Measurements from ENCODE around the gene PKP4.

The PKP4 gene

GRCh38 chr2:158726911-158727592 lies 270.3 kb downstream of the PKP4 start:
- POLR2A ChIA-PET, result no interaction called here

GRCh38 chr2:158728422-158728821 lies 271.7 kb downstream of the PKP4 start:
- POLR2A ChIA-PET, result no interaction called here
- DNase-seq (ENCODE audit: extremely low spot score), result no peak
- CTCF ChIA-PET, result interaction anchor here (1.2 kb wide), 1 partner anchor 25 kb away, joined by 6 read pairs; no protein-coding TSS in a partner anchor
- TF ChIP-seq PKNOX1 (IDR thresholded peaks at IDR 0.05), result no peak
- TF ChIP-seq ZNF384 (IDR thresholded peaks at IDR 0.05), result no peak
- TF ChIP-seq FOXM1 (IDR thresholded peaks at IDR 0.05; ENCODE audit: borderline replicate concordance), result no peak
- no peak for TF ChIP-seq SUZ12 (IDR thresholded peaks at IDR 0.05)
- TF ChIP-seq CTBP1 (IDR thresholded peaks at IDR 0.05; ENCODE audit: borderline replicate concordance), result no peak
- TF ChIP-seq HDGF (IDR thresholded peaks at IDR 0.05; ENCODE audit: borderline replicate concordance), result no peak
- TF ChIP-seq ELF4 (IDR thresholded peaks at IDR 0.05), result no peak
- no peak for TF ChIP-seq NFRKB (IDR thresholded peaks at IDR 0.05)
- TF ChIP-seq LEF1 (IDR thresholded peaks at IDR 0.05; ENCODE audit: borderline replicate concordance), result no peak
- no peak for TF ChIP-seq SP1 (IDR thresholded peaks at IDR 0.05)
- no peak for TF ChIP-seq L3MBTL2 (conservative IDR thresholded peaks at IDR 0.05)
- no peak for TF ChIP-seq ARNT (IDR thresholded peaks at IDR 0.05)
- TF ChIP-seq BHLHE40 (IDR thresholded peaks at IDR 0.05; ENCODE audit: borderline replicate concordance), result no peak
- no peak for TF ChIP-seq TARDBP (IDR thresholded peaks at IDR 0.05)
- no peak for TF ChIP-seq FOXA1 (IDR thresholded peaks at IDR 0.05)
- no peak for TF ChIP-seq FOXK2 (IDR thresholded peaks at IDR 0.05)

More at GRCh38 chr2:158726911-158727592, 270.3 kb downstream of the PKP4 start:
- no peak for DNase-seq (ENCODE audit: extremely low spot score)
- CTCF ChIA-PET, result interaction anchor here (2.6 kb wide), 1 partner anchor 27 kb away, joined by 7 read pairs; no protein-coding TSS in a partner anchor
- TF ChIP-seq PKNOX1 (IDR thresholded peaks at IDR 0.05) (no peak), CTBP1 (IDR thresholded peaks at IDR 0.05; ENCODE audit: borderline replicate concordance) (no peak), NFRKB (IDR thresholded peaks at IDR 0.05) (no peak), FOXM1 (IDR thresholded peaks at IDR 0.05; ENCODE audit: borderline replicate concordance) (no peak), FOXA1 (IDR thresholded peaks at IDR 0.05) (no peak), HDGF (IDR thresholded peaks at IDR 0.05; ENCODE audit: borderline replicate concordance) (no peak), TARDBP (IDR thresholded peaks at IDR 0.05) (no peak), L3MBTL2 (conservative IDR thresholded peaks at IDR 0.05) (no peak), BHLHE40 (IDR thresholded peaks at IDR 0.05; ENCODE audit: borderline replicate concordance) (no peak), SUZ12 (IDR thresholded peaks at IDR 0.05) (no peak), ELF4 (IDR thresholded peaks at IDR 0.05) (no peak), FOXK2 (IDR thresholded peaks at IDR 0.05) (no peak), LEF1 (IDR thresholded peaks at IDR 0.05; ENCODE audit: borderline replicate concordance) (no peak), ZNF384 (IDR thresholded peaks at IDR 0.05) (no peak)

GRCh38 chr2:158729451-158729850 lies 272.7 kb downstream of the PKP4 start:
- TF ChIP-seq TARDBP (IDR thresholded peaks at IDR 0.05) (no peak), FOXA1 (IDR thresholded peaks at IDR 0.05) (no peak), ZNF384 (IDR thresholded peaks at IDR 0.05) (no peak), HDGF (IDR thresholded peaks at IDR 0.05; ENCODE audit: borderline replicate concordance) (no peak), PKNOX1 (IDR thresholded peaks at IDR 0.05) (no peak), CTBP1 (IDR thresholded peaks at IDR 0.05; ENCODE audit: borderline replicate concordance) (no peak), BHLHE40 (IDR thresholded peaks at IDR 0.05; ENCODE audit: borderline replicate concordance) (no peak), FOXM1 (IDR thresholded peaks at IDR 0.05; ENCODE audit: borderline replicate concordance) (no peak), ELF4 (IDR thresholded peaks at IDR 0.05) (no peak)
- CTCF ChIA-PET, result interaction anchor here (0.6 to 1.6 kb wide), 3 partner anchors 11 to 25 kb away, joined by 3 to 4 read pairs (median 3); no protein-coding TSS in a partner anchor
- DNase-seq (ENCODE audit: extremely low spot score), result no peak
- POLR2A ChIA-PET, result no interaction called here

- ChIA-PET CTCF (interaction anchor here (0.6 to 1.6 kb wide), 3 partner anchors 12 to 24 kb away, joined by 3 to 4 read pairs (median 3); no protein-coding TSS in a partner anchor), POLR2A (no interaction called here)
- DNase-seq (ENCODE audit: extremely low spot score), result no peak
- TF ChIP-seq FOXA1 (IDR thresholded peaks at IDR 0.05) (no peak), L3MBTL2 (conservative IDR thresholded peaks at IDR 0.05) (no peak), ARNT (IDR thresholded peaks at IDR 0.05) (no peak), HDGF (IDR thresholded peaks at IDR 0.05; ENCODE audit: borderline replicate concordance) (no peak), NFRKB (IDR thresholded peaks at IDR 0.05) (no peak)
Observed at GRCh38 chr2:158729873-158730620, 273.3 kb downstream of the PKP4 start.

- no peak for DNase-seq (ENCODE audit: extremely low spot score)
- ChIA-PET POLR2A (no interaction called here), CTCF (interaction anchor here (1.1 to 1.6 kb wide), 2 partner anchors 15 to 23 kb away, joined by 3 to 4 read pairs; no protein-coding TSS in a partner anchor)
- TF ChIP-seq FOXA1 (IDR thresholded peaks at IDR 0.05), result no peak
- TF ChIP-seq NFRKB (IDR thresholded peaks at IDR 0.05), result no peak
- no peak for TF ChIP-seq BHLHE40 (IDR thresholded peaks at IDR 0.05; ENCODE audit: borderline replicate concordance)
- TF ChIP-seq TARDBP (IDR thresholded peaks at IDR 0.05), result no peak
- no peak for TF ChIP-seq FOXK2 (IDR thresholded peaks at IDR 0.05)
- no peak for TF ChIP-seq ELF4 (IDR thresholded peaks at IDR 0.05)
- TF ChIP-seq L3MBTL2 (conservative IDR thresholded peaks at IDR 0.05), result no peak
- no peak for TF ChIP-seq CTBP1 (IDR thresholded peaks at IDR 0.05; ENCODE audit: borderline replicate concordance)
- no peak for TF ChIP-seq FOXM1 (IDR thresholded peaks at IDR 0.05; ENCODE audit: borderline replicate concordance)
- TF ChIP-seq PKNOX1 (IDR thresholded peaks at IDR 0.05), result no peak
- TF ChIP-seq ZNF384 (IDR thresholded peaks at IDR 0.05), result no peak
- TF ChIP-seq ARNT (IDR thresholded peaks at IDR 0.05), result no peak
- no peak for TF ChIP-seq SUZ12 (IDR thresholded peaks at IDR 0.05)
- no peak for TF ChIP-seq SP1 (IDR thresholded peaks at IDR 0.05)
Observed at GRCh38 chr2:158730621-158731140, 273.9 kb downstream of the PKP4 start.
